WI38 (cell line): Measurements from ENCODE around the gene AR.
"Not testable (repeated sequence)": the region's sequence is repeated elsewhere in the genome, so short reads cannot be mapped to it uniquely, and the experiment has no call there.

ENCODE experiments used
- H3K4me3 ChIP-seq: 2 replicates; pipeline ENCODE4 v1.5.1; 2011; ENCODE audit warnings: low read depth, mild to moderate bottlenecking, control low read depth, low read length
- CTCF ChIP-seq: IDR thresholded peaks from 2 replicates; pipeline ENCODE4 v1.5.1; 2012; ENCODE audit warnings: low read depth, mild to moderate bottlenecking, control low read depth, low read length

Gene AR

GRCh38 chrX:67624325-67624724 is 80.5 kb downstream of the AR start:
- H3K4me3 ChIP-seq: no peak overlapping the region
- no peak for TF ChIP-seq CTCF

GRCh38 chrX:67635424-67635823 is 91.6 kb downstream of the AR start:
- TF ChIP-seq CTCF: no peak
- no peak overlapping the region for H3K4me3 ChIP-seq

DNA sequence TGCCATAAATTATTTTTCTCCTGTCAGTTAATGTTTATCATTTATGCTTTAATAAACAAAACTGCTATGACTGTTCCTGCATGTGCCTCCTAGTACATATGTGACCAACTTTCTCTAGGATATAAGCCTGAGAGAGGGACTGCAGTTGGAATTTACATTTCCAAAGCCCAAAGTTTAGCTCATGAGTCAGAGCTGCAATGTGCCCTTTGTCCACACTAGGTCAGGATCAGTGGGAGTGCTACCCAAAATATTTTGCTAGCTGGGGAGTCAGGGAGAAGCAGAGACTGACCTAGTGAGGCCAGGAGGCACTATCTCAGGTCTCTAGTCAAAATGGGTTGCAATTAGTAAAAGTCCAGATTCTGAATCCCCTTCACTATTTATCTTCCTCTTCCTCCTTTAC is 92.7 kb downstream of the AR start:
- H3K4me3 ChIP-seq: no peak overlapping the region
- no peak for TF ChIP-seq CTCF

DNA sequence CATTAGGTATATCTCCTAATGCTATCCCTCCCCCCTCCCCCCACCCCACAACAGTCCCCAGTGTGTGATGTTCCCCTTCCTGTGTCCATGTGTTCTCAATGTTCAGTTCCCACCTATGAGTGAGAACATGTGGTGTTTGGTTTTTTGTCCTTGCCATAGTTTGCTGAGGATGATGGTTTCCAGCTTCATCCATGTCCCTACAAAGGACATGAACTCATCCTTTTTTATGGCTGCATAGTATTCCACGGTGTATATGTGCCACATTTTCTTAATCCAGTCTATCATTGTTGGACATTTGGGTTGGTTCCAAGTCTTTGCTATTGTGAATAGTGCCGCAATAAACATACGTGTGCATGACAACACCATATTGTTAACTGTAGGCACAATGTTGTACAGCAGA is 93.5 kb downstream of the AR start:
- not testable (repeated sequence) for H3K4me3 ChIP-seq

GRCh38 chrX:67648361-67648760 is 104.5 kb downstream of the AR start:
- H3K4me3 ChIP-seq: no peak overlapping the region
- no peak for TF ChIP-seq CTCF

DNA sequence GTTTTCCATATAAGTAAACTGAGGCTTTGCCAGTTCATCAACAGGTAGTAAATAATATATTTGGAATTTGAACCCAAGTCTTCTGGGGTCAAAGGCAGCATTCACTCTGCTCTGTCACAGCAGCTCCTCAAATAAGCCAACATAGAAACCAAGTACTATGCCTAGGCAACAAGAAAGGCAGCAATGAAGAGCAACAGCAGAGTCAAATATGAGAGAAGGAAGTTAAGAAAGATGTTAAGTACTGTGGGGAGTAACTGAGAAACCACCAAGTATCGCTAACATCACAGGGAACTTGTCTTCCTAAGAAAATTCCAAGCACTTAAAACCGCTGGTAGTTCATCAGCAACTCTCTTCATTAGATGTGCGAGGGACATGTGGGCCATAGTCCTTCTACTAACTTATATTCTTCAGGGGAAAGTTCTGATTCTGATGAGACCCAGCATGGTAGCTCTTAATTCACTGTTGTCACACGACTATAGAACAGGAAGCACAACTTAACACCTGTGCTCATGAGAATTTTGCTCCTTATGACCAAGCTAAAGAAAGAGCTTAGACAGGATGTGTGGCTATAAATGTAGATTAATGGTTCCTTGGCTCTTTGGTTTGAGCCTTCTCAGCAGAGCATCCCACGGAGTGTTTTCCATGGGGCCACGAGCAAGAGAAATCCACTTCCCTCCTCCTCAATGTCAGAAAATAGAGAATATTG is 107.8 kb downstream of the AR start:
- TF ChIP-seq CTCF: no peak
- H3K4me3 ChIP-seq: no peak overlapping the region

- no peak for TF ChIP-seq CTCF
- H3K4me3 ChIP-seq: no peak overlapping the region
Observed at GRCh38 chrX:67652543-67652942, 108.7 kb downstream of the AR start.

- no peak for TF ChIP-seq CTCF
- H3K4me3 ChIP-seq: no peak overlapping the region
Observed at GRCh38 chrX:67654301-67654700, 110.5 kb downstream of the AR start.
